Measurements from ENCODE around the gene PPM1N. TPM values are rescaled to one million over a fixed set of nuclear protein-coding genes. Genes with fewer than 3 reads are reported as not detected.

The PPM1N gene
- total and polyA plus RNA-seq, 2 of the 13 experiments (the other 11 are each of a cell fraction or from before 2014, with no cell fraction given) = 0.31 to 1.8 TPM

DNA sequence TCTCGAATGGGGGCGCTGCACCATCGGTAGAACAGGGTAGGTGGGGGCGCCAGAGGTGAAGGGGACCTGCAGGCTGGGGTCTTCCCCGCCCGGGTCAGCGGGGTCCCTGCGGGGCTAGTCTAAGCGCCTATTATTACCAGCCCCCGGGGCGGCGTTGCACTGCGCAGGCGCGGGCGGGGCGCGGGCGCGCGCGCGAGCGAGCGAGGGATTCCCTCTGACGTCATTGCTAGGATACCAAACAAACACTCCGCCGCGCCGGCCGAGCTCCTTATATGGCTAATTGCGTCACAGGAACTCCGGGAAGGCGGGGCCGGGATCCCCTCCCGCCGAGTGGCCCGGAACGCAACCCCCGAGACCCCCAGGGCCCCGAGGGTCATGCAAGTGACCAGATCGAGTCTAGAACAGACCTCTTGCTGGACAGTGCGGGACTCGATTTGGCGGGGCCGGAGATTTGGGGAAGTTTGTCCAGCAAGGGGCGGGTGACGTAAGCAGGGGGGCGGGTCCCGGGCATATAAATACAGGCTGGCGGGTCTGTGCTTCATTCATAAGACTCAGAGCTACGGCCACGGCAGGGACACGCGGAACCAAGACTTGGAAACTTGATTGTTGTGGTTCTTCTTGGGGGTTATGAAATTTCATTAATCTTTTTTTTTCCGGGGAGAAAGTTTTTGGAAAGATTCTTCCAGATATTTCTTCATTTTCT, 30.6 kb upstream of the PPM1N start, which contains the start of gene FOSB (continued):
- TF ChIP-seq, protein P1, sequence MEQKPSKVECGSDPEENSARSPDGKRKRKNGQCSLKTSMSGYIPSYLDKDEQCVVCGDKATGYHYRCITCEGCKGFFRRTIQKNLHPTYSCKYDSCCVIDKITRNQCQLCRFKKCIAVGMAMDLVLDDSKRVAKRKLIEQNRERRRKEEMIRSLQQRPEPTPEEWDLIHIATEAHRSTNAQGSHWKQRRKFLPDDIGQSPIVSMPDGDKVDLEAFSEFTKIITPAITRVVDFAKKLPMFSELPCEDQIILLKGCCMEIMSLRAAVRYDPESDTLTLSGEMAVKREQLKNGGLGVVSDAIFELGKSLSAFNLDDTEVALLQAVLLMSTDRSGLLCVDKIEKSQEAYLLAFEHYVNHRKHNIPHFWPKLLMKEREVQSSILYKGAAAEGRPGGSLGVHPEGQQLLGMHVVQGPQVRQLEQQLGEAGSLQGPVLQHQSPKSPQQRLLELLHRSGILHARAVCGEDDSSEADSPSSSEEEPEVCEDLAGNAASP (CRISPR knock-in tag; IDR thresholded peaks at IDR 0.05; ENCODE audit: borderline replicate concordance) = 0 out of 2 replicates have a peak, but pooled peaks have one; percentile 9
- TF ChIP-seq ZBTB3 (CRISPR knock-in tag; IDR thresholded peaks at IDR 0.05; ENCODE audit: borderline replicate concordance, low read depth) = no peak
- TF ChIP-seq, protein P2, sequence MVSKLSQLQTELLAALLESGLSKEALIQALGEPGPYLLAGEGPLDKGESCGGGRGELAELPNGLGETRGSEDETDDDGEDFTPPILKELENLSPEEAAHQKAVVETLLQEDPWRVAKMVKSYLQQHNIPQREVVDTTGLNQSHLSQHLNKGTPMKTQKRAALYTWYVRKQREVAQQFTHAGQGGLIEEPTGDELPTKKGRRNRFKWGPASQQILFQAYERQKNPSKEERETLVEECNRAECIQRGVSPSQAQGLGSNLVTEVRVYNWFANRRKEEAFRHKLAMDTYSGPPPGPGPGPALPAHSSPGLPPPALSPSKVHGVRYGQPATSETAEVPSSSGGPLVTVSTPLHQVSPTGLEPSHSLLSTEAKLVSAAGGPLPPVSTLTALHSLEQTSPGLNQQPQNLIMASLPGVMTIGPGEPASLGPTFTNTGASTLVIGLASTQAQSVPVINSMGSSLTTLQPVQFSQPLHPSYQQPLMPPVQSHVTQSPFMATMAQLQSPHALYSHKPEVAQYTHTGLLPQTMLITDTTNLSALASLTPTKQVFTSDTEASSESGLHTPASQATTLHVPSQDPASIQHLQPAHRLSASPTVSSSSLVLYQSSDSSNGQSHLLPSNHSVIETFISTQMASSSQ (IDR thresholded peaks at IDR 0.05; ENCODE audit: low read depth) = 0 out of 2 replicates have a peak, but pooled peaks have one; percentile 19
- TF ChIP-seq, protein P2 (CRISPR knock-in tag; IDR thresholded peaks at IDR 0.05; ENCODE audit: borderline replicate concordance) = no peak
- no peak for TF ChIP-seq ZNF564 (CRISPR knock-in tag; IDR thresholded peaks at IDR 0.05)
- TF ChIP-seq ONECUT2 (CRISPR knock-in tag; IDR thresholded peaks at IDR 0.05) = no peak
- TF ChIP-seq ZNF510 (CRISPR knock-in tag; IDR thresholded peaks at IDR 0.05; ENCODE audit: low read depth) = no peak
- TF ChIP-seq ZNF33A (CRISPR knock-in tag; IDR thresholded peaks at IDR 0.05; ENCODE audit: borderline replicate concordance) = no peak
- no peak for TF ChIP-seq GTF3A (CRISPR knock-in tag; conservative IDR thresholded peaks at IDR 0.05)
- TF ChIP-seq ZNF75D (CRISPR knock-in tag; IDR thresholded peaks at IDR 0.05; ENCODE audit: borderline replicate concordance) = no peak
- TF ChIP-seq STAT5B (CRISPR knock-in tag; IDR thresholded peaks at IDR 0.05) = no peak
- TF ChIP-seq CBX5 (CRISPR knock-in tag; IDR thresholded peaks at IDR 0.05; ENCODE audit: borderline replicate concordance) = no peak
- TF ChIP-seq, protein P3, sequence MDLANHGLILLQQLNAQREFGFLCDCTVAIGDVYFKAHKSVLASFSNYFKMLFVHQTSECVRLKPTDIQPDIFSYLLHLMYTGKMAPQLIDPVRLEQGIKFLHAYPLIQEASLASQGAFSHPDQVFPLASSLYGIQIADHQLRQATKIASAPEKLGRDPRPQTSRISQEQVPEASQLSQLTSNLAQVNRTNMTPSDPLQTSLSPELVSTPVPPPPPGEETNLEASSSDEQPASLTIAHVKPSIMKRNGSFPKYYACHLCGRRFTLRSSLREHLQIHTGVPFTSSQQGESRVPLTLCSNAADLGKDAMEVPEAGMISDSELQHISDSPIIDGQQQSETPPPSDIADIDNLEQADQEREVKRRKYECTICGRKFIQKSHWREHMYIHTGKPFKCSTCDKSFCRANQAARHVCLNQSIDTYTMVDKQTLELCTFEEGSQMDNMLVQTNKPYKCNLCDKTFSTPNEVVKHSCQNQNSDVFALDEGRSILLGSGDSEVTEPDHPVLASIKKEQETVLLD (CRISPR knock-in tag; IDR thresholded peaks at IDR 0.05; ENCODE audit: low read depth) = no peak
- TF ChIP-seq HOXA7 (CRISPR knock-in tag; IDR thresholded peaks at IDR 0.05) = no peak
- TF ChIP-seq ZNF547 (CRISPR knock-in tag; IDR thresholded peaks at IDR 0.05) = no peak; the same call in 1 of the 2 replicates
- TF ChIP-seq SALL2 (CRISPR knock-in tag; IDR thresholded peaks at IDR 0.05) = no peak
- TF ChIP-seq RELA (CRISPR knock-in tag; IDR thresholded peaks at IDR 0.05) = no peak
- TF ChIP-seq ZNF652 (CRISPR knock-in tag; IDR thresholded peaks at IDR 0.05; ENCODE audit: borderline replicate concordance, low read depth) = no peak
- TF ChIP-seq FOXM1 (CRISPR knock-in tag; IDR thresholded peaks at IDR 0.05) = no peak
- TF ChIP-seq ZNF788 (CRISPR knock-in tag; IDR thresholded peaks at IDR 0.05; ENCODE audit: borderline replicate concordance) = no peak
- no peak for TF ChIP-seq ZFX (CRISPR knock-in tag; IDR thresholded peaks at IDR 0.05; ENCODE audit: low read depth)
- TF ChIP-seq ZBTB1 (CRISPR knock-in tag; IDR thresholded peaks at IDR 0.05; ENCODE audit: borderline replicate concordance) = no peak
- peak; percentile 21 for TF ChIP-seq RBM39 (IDR thresholded peaks at IDR 0.05; ENCODE audit: low read depth, low read length, poor library complexity, severe bottlenecking)
- no peak for TF ChIP-seq U2AF1 (optimal IDR thresholded peaks at IDR 0.05; ENCODE audit: low read depth, low read length)
